Dermis lymphatic vessel endothelial cell (primary cell): Measurements from ENCODE around the gene EXOC8. TPM values are rescaled to one million over a fixed set of nuclear protein-coding genes. Genes with fewer than 3 reads are reported as not detected.

ENCODE experiments used
- total RNA-seq: library from RNA; depleted of rRNA; stranded (reverse); fragments of >200 nt; gene quantifications from 2 replicates; pipeline ENCODE4 v1.2.1, GENCODE V29; 2014

Gene EXOC8
- 23.9 and 24.7 TPM in 2 replicates for total RNA-seq

GRCh38 chr1:231337472-231338269, at the start of gene EXOC8:
Gene EXOC8 (minus strand): TSS chr1:231337852. CDS start chr1:231337745, 107 bp downstream.

GRCh38 chr1:231338270-231339128, 847 bp upstream of the EXOC8 start, which contains the start of gene SPRTN:
Gene SPRTN (plus strand): TSS chr1:231338293. CDS start chr1:231338384, 91 bp downstream.

Other genes with a start within 250 kb of the EXOC8 start
- gene TRIM67, start 175.8 kb downstream of the EXOC8 start, total RNA-seq: not detected in 2 replicates
- 39.0 and 47.5 TPM in 2 replicates for gene GNPAT, start 96.6 kb downstream of the EXOC8 start, total RNA-seq
- gene SPRTN, start 441 bp upstream of the EXOC8 start, total RNA-seq: 15.5 and 16.6 TPM in 2 replicates
- gene EGLN1, start 84.4 kb upstream of the EXOC8 start, total RNA-seq: 48.0 and 60.3 TPM in 2 replicates
- 32.1 and 38.3 TPM in 2 replicates for gene TSNAX, start 190.8 kb upstream of the EXOC8 start, total RNA-seq